GM21825 (cell line): ENCODE measurements around the gene TIMM8A.

Experiments used
- ATAC-seq: cut with Tn5 transposase; IDR thresholded peaks from one replicate; pipeline ENCODE4 v1.9.1; 2021; ENCODE audit warnings: mild to moderate bottlenecking, moderate library complexity; ENCODE audit not compliant: unreplicated experiment

Gene TIMM8A

GRCh38 chrX:101348452-101349192, at the start of gene TIMM8A:
TIMM8A (minus strand) TSS chrX:101348742; CDS start chrX:101348664, 78 bp downstream.
- peak; percentile 97 for ATAC-seq

- no peak for ATAC-seq
Observed at GRCh38 chrX:101397779-101398178, 49.2 kb upstream of the TIMM8A start.

- no peak for ATAC-seq
Observed at GRCh38 chrX:101395789-101396188, 47.2 kb upstream of the TIMM8A start.

GRCh38 chrX:101394372-101394771, 45.8 kb upstream of the TIMM8A start:
- ATAC-seq, result no peak

GRCh38 chrX:101393530-101394305, 45.2 kb upstream of the TIMM8A start:
- ATAC-seq, result no peak

GRCh38 chrX:101391831-101392230, 43.3 kb upstream of the TIMM8A start:
- ATAC-seq, result no peak

GRCh38 chrX:101390664-101391525, 42.4 kb upstream of the TIMM8A start, which contains the start of gene RPL36A:
RPL36A (plus strand) TSS chrX:101391011; CDS start chrX:101391044, 33 bp downstream.
- ATAC-seq, result peak; percentile 82

GRCh38 chrX:101388604-101389003, 40.1 kb upstream of the TIMM8A start:
- no peak for ATAC-seq

- no peak for ATAC-seq
Observed at GRCh38 chrX:101386542-101386885, 38.0 kb upstream of the TIMM8A start.

GRCh38 chrX:101385795-101386541, 37.4 kb upstream of the TIMM8A start, which contains the start of gene BTK:
BTK (minus strand) TSS chrX:101386191; CDS start chrX:101375284, 10,907 bp downstream.
- peak; percentile 58 for ATAC-seq

- no peak for ATAC-seq
Observed at GRCh38 chrX:101385026-101385684, 36.6 kb upstream of the TIMM8A start.

GRCh38 chrX:101383679-101384205, 35.2 kb upstream of the TIMM8A start:
- peak; percentile 75 for ATAC-seq

GRCh38 chrX:101377547-101377946, 29.0 kb upstream of the TIMM8A start:
- ATAC-seq, result no peak

GRCh38 chrX:101370888-101371504, 22.5 kb upstream of the TIMM8A start:
- peak; percentile 74 for ATAC-seq

GRCh38 chrX:101369687-101370086, 21.1 kb upstream of the TIMM8A start:
- no peak for ATAC-seq

GRCh38 chrX:101368800-101369199, 20.3 kb upstream of the TIMM8A start:
- no peak for ATAC-seq

GRCh38 chrX:101365301-101365795, 16.8 kb upstream of the TIMM8A start:
- no peak for ATAC-seq

- ATAC-seq, result no peak
Observed at GRCh38 chrX:101362757-101363156, 14.2 kb upstream of the TIMM8A start.

GRCh38 chrX:101362116-101362515, 13.6 kb upstream of the TIMM8A start:
- no peak for ATAC-seq
